Mammary epithelial cell (primary cell): ENCODE results near the gene AGPAT3.

Source experiments
- CTCF ChIP-seq, 2 donors: IDR thresholded peaks in 1 of 2; conservative IDR thresholded peaks in 1 of 2; 2 replicates each; pipeline ENCODE4 v1.5.1; 2011 to 2012; ENCODE audit warnings: inconsistent platforms in 2 of 2, low read length in 2 of 2, mild to moderate bottlenecking in 2 of 2, control low read depth in 1 of 2, low read depth in 1 of 2; ENCODE audit not compliant: insufficient read depth in 1 of 2; ENCODE audit errors: extremely low read depth in 1 of 2
- EZH2 ChIP-seq: IDR thresholded peaks from 2 replicates; pipeline ENCODE4 v1.6.1; 2012; ENCODE audit warnings: low read length, inconsistent platforms, borderline replicate concordance

- TF ChIP-seq CTCF (conservative IDR thresholded peaks at IDR 0.05 in 1 of 2, IDR thresholded peaks at IDR 0.05 in 1 of 2; ENCODE audit: extremely low read depth in 1 of 2, insufficient read depth in 1 of 2, low read depth in 1 of 2, low read length in 2 of 2): no peak
- TF ChIP-seq EZH2: no peak
Measured at GRCh38 chr21:43855955-43856354, 9.1 kb upstream of the AGPAT3 start.
